GM12878 (cell line): ENCODE data around the gene PSIP1. TPM values are rescaled to one million over a fixed set of nuclear protein-coding genes. Genes with fewer than 3 reads are reported as not detected.

ENCODE experiments used
- E4F1 ChIP-seq: fragments of 450-650 bp; IDR thresholded peaks from 2 replicates; pipeline ENCODE4 v1.6.1; 2018; ENCODE audit warnings: borderline replicate concordance, mild to moderate bottlenecking; ENCODE audit not compliant: partially characterized antibody
- HCFC1 ChIP-seq: fragments of 150-350 bp; IDR thresholded peaks from 2 replicates; pipeline ENCODE4 v1.6.1; 2014; ENCODE audit warnings: low read length
- IRF3 ChIP-seq: fragments of 450-650 bp; IDR thresholded peaks from 2 replicates; pipeline ENCODE4 v1.6.1; 2014; ENCODE audit warnings: mild to moderate bottlenecking
- NR2C1 ChIP-seq: fragments of 450-650 bp; IDR thresholded peaks from 2 replicates; pipeline ENCODE4 v1.6.1; 2017; ENCODE audit warnings: antibody characterized with exemption, mild to moderate bottlenecking, moderate library complexity
- NR2F1 ChIP-seq: fragments of 450-650 bp; conservative IDR thresholded peaks from 2 replicates; pipeline ENCODE4 v1.6.1; 2017; ENCODE audit warnings: mild to moderate bottlenecking
- ZBTB11 ChIP-seq: fragments of 450-650 bp; formaldehyde crosslinking; IDR thresholded peaks from 2 replicates; pipeline ENCODE4 v1.5.0; 2022; ENCODE audit warnings: mild to moderate bottlenecking, missing genetic modification characterization
- polyA plus RNA-seq, 11 experiments: library from polyadenylated mRNA; depleted of rRNA in 4 of 11; unstranded in 6 of 11; stranded (reverse) in 5 of 11; fragments of >200 nt; fragmentation: Nextera tagmentation in 4 of 11; fragmentation: Illumina TruSeq in 1 of 11; extraction: Ambion mirVana in 4 of 11; extraction: Trizol in 1 of 11; gene quantifications; 1 replicate in 1 of 11; 2 replicates in 10 of 11; pipeline versions ENCODE4 v1.2.1 to v1.2.3, GENCODE V29; 2011 to 2016; ENCODE audit warnings: inconsistent platforms in 2 of 11, missing spikeins in 2 of 11, low read depth in 1 of 11
- total RNA-seq, 4 experiments: library from RNA; depleted of rRNA in 3 of 4; stranded (reverse); fragments of >200 nt in 3 of 4; fragmentation: Illumina TruSeq in 1 of 4; extraction: Trizol in 1 of 4; gene quantifications; 2 replicates each; pipeline versions ENCODE4 v1.2.1 to v1.2.3, GENCODE V29; 2013 to 2021

The PSIP1 gene
- total and polyA plus RNA-seq, 10 of the 15 experiments (the other 5 are each of a cell fraction or from before 2014, with no cell fraction given), result 75.5 to 299 (median 173) TPM

- TF ChIP-seq E4F1, result no peak
- no peak for TF ChIP-seq NR2C1
- TF ChIP-seq HCFC1, result no peak
- no peak for TF ChIP-seq NR2F1
- no peak for TF ChIP-seq IRF3
- TF ChIP-seq ZBTB11 (CRISPR knock-in tag), result no peak
These were observed 9.1 kb upstream of the PSIP1 start (continued) for GRCh38 chr9:15519831-15520230.
